Superior temporal gyrus (tissue), 1 donor: ENCODE results near the gene CLTB.

Experiments used
- DNase-seq: peaks from one replicate; pipeline ENCODE4 v3.0.0-alpha.2; 2016; ENCODE audit errors: extremely low spot score

The CLTB gene

GRCh38 chr5:176352116-176352878, 64.0 kb downstream of the CLTB start:
- no peak for DNase-seq

GRCh38 chr5:176350416-176350815, 65.9 kb downstream of the CLTB start:
- DNase-seq = no peak

- DNase-seq = no peak
These were observed 73.4 kb downstream of the CLTB start for GRCh38 chr5:176342766-176343458.
